Stomach (tissue), 4 donors: ENCODE results near the gene PRKD1.

ENCODE experiments used
- CTCF ChIP-seq, 7 experiments: fragments of 450-650 bp in 4 of 7; fragments of 200-600 bp in 3 of 7; sonication (generic) in 3 of 7; IDR thresholded peaks; one replicate each; pipeline ENCODE4 v1.5.1; 2016 to 2019; ENCODE audit warnings: antibody characterized with exemption in 7 of 7, control low read depth in 2 of 7, mild to moderate bottlenecking in 1 of 7
- EP300 ChIP-seq: sonication (generic); formaldehyde crosslinking; IDR thresholded peaks from one replicate; pipeline ENCODE4 v1.6.1; 2017; ENCODE audit warnings: antibody characterized with exemption
- POLR2A ChIP-seq, 4 donors: fragments of 450-650 bp; IDR thresholded peaks; one replicate each; pipeline ENCODE4 v1.6.1; 2016; ENCODE audit warnings: antibody characterized with exemption in 4 of 4, control low read depth in 2 of 4, mild to moderate bottlenecking in 1 of 4, moderate library complexity in 1 of 4
- POLR2AphosphoS5 ChIP-seq, 3 donors: sonication (generic); formaldehyde crosslinking; IDR thresholded peaks; one replicate each; pipeline ENCODE4 v1.6.1; 2016; ENCODE audit warnings: antibody characterized with exemption in 3 of 3

- no peak for TF ChIP-seq CTCF (IDR thresholded peaks at IDR 0.05)
- TF ChIP-seq POLR2A (IDR thresholded peaks at IDR 0.05): no peak
- TF ChIP-seq EP300: no peak
- TF ChIP-seq POLR2AphosphoS5 (IDR thresholded peaks at IDR 0.05): peak in 1 of 3 donors; percentile 71
These were observed 178.3 kb downstream of the PRKD1 start for GRCh38 chr14:29749327-29749726.
